ENCODE measurements around the gene MAP4K2.

GRCh38 chr11:64802370-64803157, 450 bp downstream of the MAP4K2 start:
- TF ChIP-seq EP300 (IDR thresholded peaks at IDR 0.05) = no peak
- TF ChIP-seq CTCF (IDR thresholded peaks at IDR 0.05) = no peak
- TF ChIP-seq POLR2AphosphoS5 (IDR thresholded peaks at IDR 0.05) = no peak
- no peak for TF ChIP-seq POLR2A (IDR thresholded peaks at IDR 0.05; ENCODE audit: low read depth)
